ENCODE data around the gene RPS6KB2.

Gene RPS6KB2

DNA sequence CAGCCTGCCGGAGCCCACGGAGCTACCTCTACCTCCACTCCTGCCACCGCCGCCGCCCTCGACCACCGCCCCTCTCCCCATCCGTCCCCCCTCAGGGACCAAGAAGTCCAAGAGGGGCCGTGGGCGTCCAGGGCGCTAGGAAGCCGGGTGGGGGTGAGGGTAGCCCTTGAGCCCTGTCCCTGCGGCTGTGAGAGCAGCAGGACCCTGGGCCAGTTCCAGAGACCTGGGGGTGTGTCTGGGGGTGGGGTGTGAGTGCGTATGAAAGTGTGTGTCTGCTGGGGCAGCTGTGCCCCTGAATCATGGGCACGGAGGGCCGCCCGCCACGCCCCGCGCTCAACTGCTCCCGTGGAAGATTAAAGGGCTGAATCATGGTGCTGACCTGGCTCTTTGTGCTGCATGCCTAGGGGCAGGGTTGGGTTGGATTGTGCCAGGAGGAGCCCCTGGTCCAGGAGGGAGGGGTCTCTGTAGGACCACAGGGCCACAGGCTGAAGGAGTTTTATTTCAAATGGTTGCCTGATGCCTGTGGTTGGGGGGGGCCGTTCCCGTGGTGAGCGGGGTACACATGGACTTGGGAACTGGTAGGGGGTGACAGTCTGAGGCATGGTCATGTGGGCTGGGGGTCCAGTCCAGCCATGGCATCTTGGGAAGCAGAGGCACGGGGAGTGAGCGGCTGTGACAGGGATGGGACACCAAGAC is 6.9 kb downstream of the RPS6KB2 start:
- no peaks in the 10 kb centered on the region for H3K9me3 ChIP-seq (replicated peaks in 1 of 2; ENCODE audit: control insufficient read depth in 2 of 2, insufficient read depth in 1 of 2, low read depth in 1 of 2, low read length in 2 of 2)
- no peak overlapping the region for H2AK5ac ChIP-seq (ENCODE audit: low read depth, low read length)
- H3K9ac ChIP-seq (ENCODE audit: low read depth, low read length, poor library complexity): no peak overlapping the region
- H2BK15ac ChIP-seq (ENCODE audit: low read length): no peak overlapping the region
- H3K18ac ChIP-seq (ENCODE audit: low read length): no peak overlapping the region
- H3K79me1 ChIP-seq (ENCODE audit: low read depth, low read length): peaks cover 2% of the 10 kb centered on the region
- H2AFZ ChIP-seq (ENCODE audit: low read length): no peak overlapping the region
- H3K4me1 ChIP-seq (ENCODE audit: control insufficient read depth in 2 of 2, insufficient read depth in 1 of 2, low read depth in 1 of 2, low read length in 2 of 2): no peaks in the 10 kb centered on the region
- WGBS, 2 donors (ENCODE audit: extremely low coverage in 2 of 2, insufficient read length in 2 of 2, insufficient replicate concordance in 1 of 2): no CpG with 5 or more reads among the region's 26 CpGs
- no peak overlapping the region for H3K4ac ChIP-seq (ENCODE audit: low read length)
- no peak for DNase-seq (ENCODE audit: low spot score)
- H4K91ac ChIP-seq (ENCODE audit: low read depth, low read length, poor library complexity): no peak overlapping the region
- no peak overlapping the region for H2BK5ac ChIP-seq (ENCODE audit: low read length)
- peak overlapping the region in 1 of 2 donors; percentile 6 for H3K4me3 ChIP-seq (ENCODE audit: low read length in 2 of 2)
- H3K36me3 ChIP-seq (replicated peaks in 1 of 2; ENCODE audit: control insufficient read depth in 2 of 2, insufficient read depth in 2 of 2, low read length in 2 of 2): peaks cover 39 to 79% of the 10 kb centered on the region in 2 donors
- no peak overlapping the region for H3K14ac ChIP-seq (ENCODE audit: low read length)
- H3K23ac ChIP-seq (ENCODE audit: low read depth, low read length, poor library complexity): no peak overlapping the region
- no peak overlapping the region for H2BK12ac ChIP-seq (ENCODE audit: low read length)
- H3K27ac ChIP-seq (replicated peaks; ENCODE audit: low read length): no peak overlapping the region
- no peak overlapping the region for H4K8ac ChIP-seq (ENCODE audit: low read depth, low read length)
- peaks cover 0 to 1% (median 0%) of the 10 kb centered on the region in 3 experiments for H3K27me3 ChIP-seq (ENCODE audit: control insufficient read depth in 3 of 3, insufficient read depth in 3 of 3, low read depth in 1 of 3, low read length in 3 of 3)
- H3K4me2 ChIP-seq (ENCODE audit: insufficient read depth, low read length, poor library complexity, severe bottlenecking): no peak overlapping the region
- no peak overlapping the region for H2BK120ac ChIP-seq (ENCODE audit: low read depth, low read length)

DNA sequence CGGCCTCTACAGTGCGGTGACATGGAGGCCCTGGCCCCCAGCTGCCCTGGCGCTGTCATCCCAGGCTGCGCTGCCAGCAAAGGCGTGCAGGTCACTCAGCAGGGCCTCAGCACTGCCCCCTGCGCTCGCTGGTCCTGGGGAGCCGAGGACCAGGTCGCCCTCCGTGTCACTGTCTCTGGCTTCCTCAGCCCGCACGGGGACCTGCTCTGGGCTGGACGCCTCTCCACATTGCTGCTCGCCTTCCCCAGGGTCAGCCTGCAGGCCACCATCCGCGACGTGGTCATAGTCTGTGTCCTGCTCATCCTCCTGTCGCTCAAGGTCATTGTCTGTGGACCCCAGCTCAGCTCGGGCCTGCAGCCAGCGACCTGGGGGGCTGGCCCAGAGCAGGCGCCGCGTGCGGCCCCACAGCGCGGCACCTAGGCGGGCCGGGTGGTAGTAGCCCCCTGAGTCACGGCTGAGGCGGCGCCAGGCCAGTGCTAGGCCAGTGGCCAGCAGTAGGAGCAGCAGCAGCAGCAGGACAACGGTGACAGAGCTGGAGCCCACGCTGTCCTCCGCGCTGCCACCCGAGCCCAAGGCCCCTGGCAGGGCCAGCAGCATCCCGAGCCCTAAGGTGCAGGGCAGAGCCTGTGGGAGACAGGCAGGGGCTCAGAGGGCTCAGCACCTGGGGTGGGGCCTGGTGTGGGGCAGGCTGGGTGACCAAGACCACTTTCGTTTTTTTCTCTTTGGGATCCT is 7.6 kb downstream of the RPS6KB2 start:
- Histone ChIP-seq H2AFZ (ENCODE audit: low read length) (no peak overlapping the region), H2BK12ac (ENCODE audit: low read length) (no peak overlapping the region), H2AK5ac (ENCODE audit: low read depth, low read length) (no peak overlapping the region), H2BK15ac (ENCODE audit: low read length) (no peak overlapping the region), H3K23ac (ENCODE audit: low read depth, low read length, poor library complexity) (peak overlapping the region; percentile 93), H3K36me3 (replicated peaks in 1 of 2; ENCODE audit: control insufficient read depth in 2 of 2, insufficient read depth in 2 of 2, low read length in 2 of 2) (peaks cover 38 to 82% of the 10 kb centered on the region in 2 donors), H3K4me3 (ENCODE audit: low read length in 2 of 2) (peak overlapping the region in 1 of 2 donors; percentile 6), H3K14ac (ENCODE audit: low read length) (no peak overlapping the region), H3K9me3 (replicated peaks in 1 of 2; ENCODE audit: control insufficient read depth in 2 of 2, insufficient read depth in 1 of 2, low read depth in 1 of 2, low read length in 2 of 2) (no peaks in the 10 kb centered on the region), H4K91ac (ENCODE audit: low read depth, low read length, poor library complexity) (no peak overlapping the region), H2BK120ac (ENCODE audit: low read depth, low read length) (no peak overlapping the region), H3K9ac (ENCODE audit: low read depth, low read length, poor library complexity) (peak overlapping the region; percentile 70), H3K18ac (ENCODE audit: low read length) (no peak overlapping the region), H3K27ac (replicated peaks; ENCODE audit: low read length) (no peak overlapping the region), H3K4me1 (ENCODE audit: control insufficient read depth in 2 of 2, insufficient read depth in 1 of 2, low read depth in 1 of 2, low read length in 2 of 2) (no peaks in the 10 kb centered on the region), H3K79me1 (ENCODE audit: low read depth, low read length) (peaks cover 2% of the 10 kb centered on the region), H2BK5ac (ENCODE audit: low read length) (no peak overlapping the region), H4K8ac (ENCODE audit: low read depth, low read length) (no peak overlapping the region), H3K27me3 (ENCODE audit: control insufficient read depth in 3 of 3, insufficient read depth in 3 of 3, low read depth in 1 of 3, low read length in 3 of 3) (peaks cover 0 to 1% (median 0%) of the 10 kb centered on the region in 3 experiments), H3K4me2 (ENCODE audit: insufficient read depth, low read length, poor library complexity, severe bottlenecking) (no peak overlapping the region), H3K4ac (ENCODE audit: low read length) (no peak overlapping the region)
- no peak for DNase-seq (ENCODE audit: low spot score)
- no CpG with 5 or more reads among the region's 38 CpGs for WGBS, 2 donors (ENCODE audit: extremely low coverage in 2 of 2, insufficient read length in 2 of 2, insufficient replicate concordance in 1 of 2)

DNA sequence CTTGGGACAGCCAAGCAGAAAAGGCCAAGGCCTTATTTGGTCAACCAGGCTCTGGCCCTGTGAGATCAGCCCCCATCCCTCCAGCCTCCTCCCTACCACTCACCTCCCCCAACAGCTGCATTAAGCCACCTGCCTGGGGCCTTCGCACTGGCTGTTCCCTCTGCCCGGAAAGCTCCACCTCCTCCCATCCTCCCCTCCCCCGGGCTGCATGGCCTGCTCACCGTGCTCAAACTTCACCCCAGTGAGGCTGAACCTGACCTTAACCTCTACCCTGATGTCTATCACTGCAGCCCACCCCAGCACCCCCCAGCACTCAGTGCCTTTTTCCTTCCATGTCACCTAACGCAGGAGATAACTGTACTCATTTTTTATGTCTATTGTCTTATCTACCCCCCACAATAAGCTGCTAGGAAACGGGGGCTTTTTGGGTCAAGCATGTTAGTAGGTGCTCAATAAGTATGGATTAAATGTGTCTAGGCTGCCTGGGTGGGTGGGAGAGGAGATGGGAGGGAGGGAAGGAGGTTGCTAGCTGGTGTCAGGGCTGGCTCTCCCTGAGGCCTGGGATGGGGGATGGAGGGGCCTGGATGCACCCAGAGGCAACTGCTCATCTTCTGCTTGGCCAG is 8.3 kb downstream of the RPS6KB2 start:
- H3K4ac ChIP-seq (ENCODE audit: low read length): no peak overlapping the region
- H3K36me3 ChIP-seq (replicated peaks in 1 of 2; ENCODE audit: control insufficient read depth in 2 of 2, insufficient read depth in 2 of 2, low read length in 2 of 2): peaks cover 38 to 83% of the 10 kb centered on the region in 2 donors
- H3K14ac ChIP-seq (ENCODE audit: low read length): no peak overlapping the region
- no peak overlapping the region for H3K23ac ChIP-seq (ENCODE audit: low read depth, low read length, poor library complexity)
- DNase-seq (ENCODE audit: low spot score): no peak
- H4K8ac ChIP-seq (ENCODE audit: low read depth, low read length): no peak overlapping the region
- H2BK5ac ChIP-seq (ENCODE audit: low read length): no peak overlapping the region
- no peak overlapping the region for H3K9ac ChIP-seq (ENCODE audit: low read depth, low read length, poor library complexity)
- H4K91ac ChIP-seq (ENCODE audit: low read depth, low read length, poor library complexity): no peak overlapping the region
- H3K4me2 ChIP-seq (ENCODE audit: insufficient read depth, low read length, poor library complexity, severe bottlenecking): no peak overlapping the region
- H2BK120ac ChIP-seq (ENCODE audit: low read depth, low read length): no peak overlapping the region
- H3K27ac ChIP-seq (replicated peaks; ENCODE audit: low read length): no peak overlapping the region
- H3K4me3 ChIP-seq (ENCODE audit: low read length in 2 of 2): peak overlapping the region in 1 of 2 donors; percentile 15
- H3K27me3 ChIP-seq (ENCODE audit: control insufficient read depth in 3 of 3, insufficient read depth in 3 of 3, low read depth in 1 of 3, low read length in 3 of 3): peaks cover 0 to 1% (median 0%) of the 10 kb centered on the region in 3 experiments
- H2AK5ac ChIP-seq (ENCODE audit: low read depth, low read length): no peak overlapping the region
- H2BK15ac ChIP-seq (ENCODE audit: low read length): no peak overlapping the region
- H3K79me1 ChIP-seq (ENCODE audit: low read depth, low read length): peaks cover 2% of the 10 kb centered on the region
- no peak overlapping the region for H2AFZ ChIP-seq (ENCODE audit: low read length)
- no peak overlapping the region for H2BK12ac ChIP-seq (ENCODE audit: low read length)
- no peak overlapping the region for H3K18ac ChIP-seq (ENCODE audit: low read length)
- no CpG with 5 or more reads among the region's 6 CpGs for WGBS, 2 donors (ENCODE audit: extremely low coverage in 2 of 2, insufficient read length in 2 of 2, insufficient replicate concordance in 1 of 2)
- H3K9me3 ChIP-seq (replicated peaks in 1 of 2; ENCODE audit: control insufficient read depth in 2 of 2, insufficient read depth in 1 of 2, low read depth in 1 of 2, low read length in 2 of 2): no peaks in the 10 kb centered on the region
- H3K4me1 ChIP-seq (ENCODE audit: control insufficient read depth in 2 of 2, insufficient read depth in 1 of 2, low read depth in 1 of 2, low read length in 2 of 2): no peaks in the 10 kb centered on the region
